ENCODE data around the gene RPA1. TPM values are rescaled to one million over a fixed set of nuclear protein-coding genes. Genes with fewer than 3 reads are reported as not detected.

RPA1 gene
- total RNA-seq, 1 experiment from 2014 or later = 60.3 TPM

DNA sequence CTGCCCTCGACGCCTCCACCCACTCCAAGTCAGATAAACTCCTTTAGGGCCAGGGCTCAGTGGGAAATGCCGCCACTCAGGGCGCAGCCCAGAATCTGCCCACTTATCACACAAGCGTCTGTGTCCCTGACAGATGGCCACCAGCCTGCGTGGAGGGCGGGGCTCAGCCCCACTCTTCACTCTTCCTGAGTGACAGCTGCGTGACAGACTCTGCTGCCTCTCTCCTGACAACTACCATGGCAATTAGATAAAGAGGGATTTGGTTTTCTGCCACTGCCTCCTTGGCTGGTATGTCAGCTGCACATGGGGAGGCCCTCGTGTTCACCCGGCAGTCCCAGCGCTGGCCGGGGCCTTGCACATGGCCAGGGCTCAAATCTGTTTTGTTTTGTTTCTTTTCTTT lies 99.2 kb downstream of the RPA1 start:
- TF ChIP-seq, protein P1, sequence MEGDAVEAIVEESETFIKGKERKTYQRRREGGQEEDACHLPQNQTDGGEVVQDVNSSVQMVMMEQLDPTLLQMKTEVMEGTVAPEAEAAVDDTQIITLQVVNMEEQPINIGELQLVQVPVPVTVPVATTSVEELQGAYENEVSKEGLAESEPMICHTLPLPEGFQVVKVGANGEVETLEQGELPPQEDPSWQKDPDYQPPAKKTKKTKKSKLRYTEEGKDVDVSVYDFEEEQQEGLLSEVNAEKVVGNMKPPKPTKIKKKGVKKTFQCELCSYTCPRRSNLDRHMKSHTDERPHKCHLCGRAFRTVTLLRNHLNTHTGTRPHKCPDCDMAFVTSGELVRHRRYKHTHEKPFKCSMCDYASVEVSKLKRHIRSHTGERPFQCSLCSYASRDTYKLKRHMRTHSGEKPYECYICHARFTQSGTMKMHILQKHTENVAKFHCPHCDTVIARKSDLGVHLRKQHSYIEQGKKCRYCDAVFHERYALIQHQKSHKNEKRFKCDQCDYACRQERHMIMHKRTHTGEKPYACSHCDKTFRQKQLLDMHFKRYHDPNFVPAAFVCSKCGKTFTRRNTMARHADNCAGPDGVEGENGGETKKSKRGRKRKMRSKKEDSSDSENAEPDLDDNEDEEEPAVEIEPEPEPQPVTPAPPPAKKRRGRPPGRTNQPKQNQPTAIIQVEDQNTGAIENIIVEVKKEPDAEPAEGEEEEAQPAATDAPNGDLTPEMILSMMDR (IDR thresholded peaks at IDR 0.05; ENCODE audit: unreplicated experiment) = no peak
- no peaks in the 10 kb centered on the region for H3K27me3 Mint-ChIP-seq (ENCODE audit: insufficient read depth, unreplicated experiment)

DNA sequence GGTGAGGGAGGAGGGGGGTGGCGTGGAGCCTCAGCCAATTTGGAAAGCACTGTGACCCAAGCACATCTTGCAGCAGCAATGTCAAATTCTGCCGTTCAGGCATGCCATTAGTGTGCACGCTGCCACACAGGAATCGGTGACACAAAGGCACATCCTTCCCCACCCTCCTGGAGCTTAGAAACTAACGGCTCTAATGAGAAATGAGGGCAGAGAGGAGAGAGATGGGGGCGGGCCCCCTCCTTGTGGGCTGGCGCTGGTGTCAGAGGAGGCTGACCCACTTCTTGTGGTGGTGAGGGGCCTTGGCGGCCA lies 100.5 kb downstream of the RPA1 start:
- no peaks in the 10 kb centered on the region for H3K9me3 Mint-ChIP-seq (ENCODE audit: unreplicated experiment)
- no peak for DNase-seq (ENCODE audit: unreplicated experiment)
- intact Hi-C loops (cut with micrococcal nuclease) = no loop called here
- no peaks in the 10 kb centered on the region for H3K27me3 Mint-ChIP-seq (ENCODE audit: insufficient read depth, unreplicated experiment)
- no peaks in the 10 kb centered on the region for H3K4me1 Mint-ChIP-seq (ENCODE audit: insufficient read depth, unreplicated experiment)
- H3K4me3 Mint-ChIP-seq (ENCODE audit: unreplicated experiment) = no peak overlapping the region
- peaks cover 3% of the 10 kb centered on the region for H3K36me3 Mint-ChIP-seq (ENCODE audit: insufficient read depth, unreplicated experiment)
- BruUV-seq (replicated peaks) = no TSS peak
- ChIA-PET POLR2A (no interaction called here), CTCF (interaction anchor here (0.6 kb wide), 1 partner anchor 27 kb away, joined by 3 read pairs; no protein-coding TSS in a partner anchor)
- TF ChIP-seq, protein P1 (IDR thresholded peaks at IDR 0.05; ENCODE audit: unreplicated experiment) = no peak
- H3K27ac Mint-ChIP-seq (ENCODE audit: low read depth, unreplicated experiment) = no peak overlapping the region

More for the DNA sequence above, 99.2 kb downstream of the RPA1 start:
- CTCF ChIA-PET = no interaction called here
- Mint-ChIP-seq H3K36me3 (ENCODE audit: insufficient read depth, unreplicated experiment) (no peaks in the 10 kb centered on the region), H3K4me3 (ENCODE audit: unreplicated experiment) (no peak overlapping the region), H3K9me3 (ENCODE audit: unreplicated experiment) (no peaks in the 10 kb centered on the region), H3K27ac (ENCODE audit: low read depth, unreplicated experiment) (no peak overlapping the region), H3K4me1 (ENCODE audit: insufficient read depth, unreplicated experiment) (no peaks in the 10 kb centered on the region)
- POLR2A ChIA-PET = no interaction called here
- BruUV-seq (replicated peaks) = no TSS peak
- intact Hi-C loops (cut with micrococcal nuclease) = no loop called here
- no peak for DNase-seq (ENCODE audit: unreplicated experiment)

DNA sequence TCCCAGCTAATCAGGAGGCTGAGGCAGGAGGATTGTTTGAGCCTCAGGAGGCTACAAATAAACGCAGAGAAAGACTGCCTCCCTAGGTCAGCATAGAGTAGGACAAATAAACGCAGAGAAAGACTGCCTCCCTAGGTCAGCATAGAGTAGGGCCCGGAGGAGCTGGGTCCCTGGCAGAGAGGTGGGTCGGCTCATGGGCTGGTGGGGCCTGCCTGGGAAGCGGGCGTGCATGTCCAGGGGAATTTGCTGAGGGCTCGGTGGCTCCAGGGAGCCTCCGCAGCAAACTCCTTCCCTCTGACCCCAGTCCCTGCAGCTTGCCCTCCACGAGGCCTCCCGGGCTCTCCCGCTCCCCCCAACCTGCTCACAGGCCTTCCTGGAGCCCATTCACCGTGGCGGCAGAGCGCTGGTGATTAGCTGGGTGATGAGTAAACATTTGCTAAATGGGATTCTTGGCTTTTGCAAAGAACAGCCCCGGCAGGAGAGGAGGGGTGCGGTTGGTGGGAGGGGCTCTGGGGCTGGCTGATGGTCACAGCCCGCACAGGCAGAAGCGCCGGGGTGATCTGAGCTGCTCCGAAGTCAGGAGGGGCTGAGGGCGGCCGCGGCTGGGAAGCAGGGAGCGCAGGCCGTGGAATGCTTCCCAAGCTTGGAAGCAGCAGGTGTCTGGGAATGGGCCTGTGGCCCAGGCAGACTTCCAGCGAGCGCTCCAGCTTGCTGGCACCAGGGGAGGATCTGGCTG lies 102.2 kb downstream of the RPA1 start:
- intact Hi-C loops (cut with micrococcal nuclease) = no loop called here
- CTCF ChIA-PET = interaction anchor here (1.0 kb wide), 1 partner anchor 94 kb away, joined by 4 read pairs; no protein-coding TSS in a partner anchor
- Mint-ChIP-seq H3K27ac (ENCODE audit: low read depth, unreplicated experiment) (no peak overlapping the region), H3K27me3 (ENCODE audit: insufficient read depth, unreplicated experiment) (no peaks in the 10 kb centered on the region), H3K36me3 (ENCODE audit: insufficient read depth, unreplicated experiment) (peaks cover 4% of the 10 kb centered on the region), H3K9me3 (ENCODE audit: unreplicated experiment) (no peaks in the 10 kb centered on the region), H3K4me3 (ENCODE audit: unreplicated experiment) (no peak overlapping the region), H3K4me1 (ENCODE audit: insufficient read depth, unreplicated experiment) (no peaks in the 10 kb centered on the region)
- TF ChIP-seq, protein P1 (IDR thresholded peaks at IDR 0.05; ENCODE audit: unreplicated experiment) = no peak
- POLR2A ChIA-PET = no interaction called here
- no TSS peak for BruUV-seq (replicated peaks)
- DNase-seq (ENCODE audit: unreplicated experiment) = no peak

DNA sequence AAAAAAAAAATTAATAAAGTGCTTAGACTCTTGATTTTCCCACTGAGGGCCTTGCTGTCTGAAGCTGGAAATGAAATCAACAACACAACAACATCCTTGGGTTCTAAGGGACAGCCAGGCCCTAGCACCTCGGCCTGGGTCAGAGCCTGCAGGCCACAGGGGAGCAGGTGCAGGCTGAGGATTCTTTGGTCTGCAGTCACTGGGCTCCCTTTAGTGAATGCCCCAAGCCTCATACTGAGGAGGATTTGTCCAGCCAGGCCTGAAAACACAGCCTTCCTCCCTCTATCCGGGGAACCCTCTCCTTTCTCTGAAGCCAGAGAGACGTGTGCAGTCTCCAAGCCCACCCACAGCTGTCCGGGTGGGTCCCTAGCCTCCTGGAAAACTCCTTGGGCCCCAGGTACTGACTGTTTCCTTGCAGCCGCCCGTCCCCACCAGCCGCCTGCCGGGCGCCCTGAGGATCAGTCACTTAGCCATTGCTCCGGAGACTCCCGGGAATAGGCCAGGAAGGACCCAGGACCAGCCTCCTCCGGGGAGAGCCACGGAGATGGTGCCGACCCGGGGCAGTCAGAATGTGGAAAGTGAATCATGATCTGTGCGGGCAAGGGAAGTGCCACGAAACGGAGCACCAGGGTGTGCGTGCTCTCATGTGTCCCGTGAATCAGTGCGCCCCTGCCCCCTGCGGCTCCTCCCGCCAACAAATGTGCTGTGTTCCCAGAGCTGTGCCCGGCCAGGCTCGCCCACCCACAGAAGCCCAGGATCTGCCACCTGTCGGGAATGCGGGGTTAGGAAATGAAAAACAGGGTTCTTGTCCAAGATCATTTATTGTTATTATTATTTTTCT lies 104.3 kb downstream of the RPA1 start:
- peaks cover 4% of the 10 kb centered on the region for H3K36me3 Mint-ChIP-seq (ENCODE audit: insufficient read depth, unreplicated experiment)
- H3K4me1 Mint-ChIP-seq (ENCODE audit: insufficient read depth, unreplicated experiment) = no peaks in the 10 kb centered on the region
- H3K27me3 Mint-ChIP-seq (ENCODE audit: insufficient read depth, unreplicated experiment) = no peaks in the 10 kb centered on the region
- no peak overlapping the region for H3K4me3 Mint-ChIP-seq (ENCODE audit: unreplicated experiment)
- no peaks in the 10 kb centered on the region for H3K9me3 Mint-ChIP-seq (ENCODE audit: unreplicated experiment)
- no peak for DNase-seq (ENCODE audit: unreplicated experiment)
- CTCF ChIA-PET = no interaction called here
- POLR2A ChIA-PET = interaction anchor here (0.7 kb wide), 1 partner anchor 34 kb away, joined by 3 read pairs; no protein-coding TSS in a partner anchor
- intact Hi-C loops (cut with micrococcal nuclease) = no loop called here
- H3K27ac Mint-ChIP-seq (ENCODE audit: low read depth, unreplicated experiment) = no peak overlapping the region
- TF ChIP-seq, protein P1 (IDR thresholded peaks at IDR 0.05; ENCODE audit: unreplicated experiment) = no peak
- BruUV-seq (replicated peaks) = no TSS peak
